ENCODE measurements around the gene CRACR2A. TPM values are rescaled to one million over a fixed set of nuclear protein-coding genes. Genes with fewer than 3 reads are reported as not detected.

The CRACR2A gene
- total RNA-seq, 2 donors from 2014 or later = 52.8 to 54.8 TPM

DNA sequence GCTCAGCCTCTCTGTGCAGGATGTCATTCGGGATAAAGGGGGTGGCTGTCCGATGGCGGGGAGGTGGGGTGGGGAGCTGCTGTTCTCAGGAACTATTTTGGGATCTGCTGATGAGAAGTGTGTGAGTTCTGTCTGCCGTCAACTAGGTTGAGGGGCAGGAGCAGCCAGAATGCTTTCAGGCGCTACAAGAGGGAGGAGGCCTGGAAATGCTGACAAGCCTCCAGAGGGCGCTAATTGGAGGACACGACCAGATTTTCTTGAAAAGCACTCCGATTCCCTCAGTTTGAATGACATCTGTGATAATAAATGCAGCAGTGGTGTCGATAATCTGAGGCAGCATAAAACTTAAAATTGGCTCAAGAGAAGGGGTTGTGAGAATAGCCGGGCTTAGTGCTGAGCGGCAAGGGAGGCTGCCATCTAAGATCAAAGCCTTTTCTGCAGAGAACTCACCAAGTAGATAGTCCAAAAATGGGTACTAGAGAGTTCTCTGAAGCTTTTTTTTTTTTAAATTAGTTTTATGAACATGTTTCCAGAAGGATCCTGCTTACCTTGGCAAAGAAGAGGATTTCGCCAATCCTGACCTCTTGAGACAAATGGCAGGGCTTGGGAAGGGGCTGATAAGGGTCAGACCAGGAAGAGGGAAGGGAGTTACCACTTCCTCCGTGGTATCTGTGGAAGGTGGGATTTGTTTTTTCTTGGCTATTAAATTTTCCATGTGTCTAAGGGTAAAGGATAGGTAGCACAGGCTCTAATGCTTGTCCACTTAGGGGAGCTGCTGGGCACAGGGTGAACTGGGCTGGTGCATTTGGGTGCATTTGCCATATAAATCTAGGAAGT lies 94.4 kb downstream of the CRACR2A start:
- H3K36me3 Mint-ChIP-seq (ENCODE audit: low read depth) = peaks cover 20% of the 10 kb centered on the region

DNA sequence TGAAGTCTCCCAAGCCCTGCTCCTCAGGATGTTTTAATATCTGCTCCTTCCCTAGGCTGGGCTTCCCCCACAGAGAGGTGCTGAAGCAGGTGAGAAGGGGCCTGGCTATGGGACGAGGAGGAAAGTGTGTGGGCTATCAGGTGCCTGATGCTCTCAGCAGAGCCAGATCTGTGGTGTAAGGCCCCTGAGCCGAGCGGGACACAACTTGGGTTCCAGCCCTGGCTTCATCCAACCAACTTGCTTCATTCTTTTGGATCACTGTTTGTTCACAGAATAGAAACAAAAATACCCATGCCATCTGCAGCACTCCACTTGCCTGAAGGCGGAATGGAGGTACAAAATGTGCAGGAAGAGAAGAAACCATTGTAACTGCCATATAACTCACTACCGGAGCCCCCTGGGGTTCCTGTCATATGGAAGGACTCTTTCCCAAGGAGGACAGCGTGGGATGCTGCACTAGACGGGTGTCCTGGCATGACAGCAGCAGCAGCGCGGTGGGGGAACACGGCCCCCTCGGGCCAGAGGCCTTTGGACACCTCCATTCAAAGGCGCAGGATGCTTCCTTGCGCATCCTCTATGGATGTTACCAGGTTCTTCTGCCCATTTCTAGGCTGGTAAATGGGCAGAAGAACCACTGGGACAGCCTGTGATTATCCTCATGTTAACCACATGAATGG lies 95.8 kb downstream of the CRACR2A start:
- Mint-ChIP-seq H3K27ac (no peak overlapping the region), H3K27me3 (no peaks in the 10 kb centered on the region), H3K36me3 (ENCODE audit: low read depth) (peaks cover 20% of the 10 kb centered on the region), H3K4me3 (no peak overlapping the region), H3K4me1 (peaks cover 15% of the 10 kb centered on the region)
- ATAC-seq = no peak
- no peak for DNase-seq
- no peaks in the 10 kb centered on the region for H3K9me3 ChIP-seq (ENCODE audit: control insufficient read depth, low read length, poor library complexity, severe bottlenecking)

More for the DNA sequence above, 94.4 kb downstream of the CRACR2A start:
- ATAC-seq (no peak), DNase-seq (no peak)
- Mint-ChIP-seq H3K4me1 (peaks cover 14% of the 10 kb centered on the region), H3K27me3 (no peaks in the 10 kb centered on the region), H3K4me3 (no peak overlapping the region), H3K27ac (peak overlapping the region; percentile 72)
- no peaks in the 10 kb centered on the region for H3K9me3 ChIP-seq (ENCODE audit: control insufficient read depth, low read length, poor library complexity, severe bottlenecking)

DNA sequence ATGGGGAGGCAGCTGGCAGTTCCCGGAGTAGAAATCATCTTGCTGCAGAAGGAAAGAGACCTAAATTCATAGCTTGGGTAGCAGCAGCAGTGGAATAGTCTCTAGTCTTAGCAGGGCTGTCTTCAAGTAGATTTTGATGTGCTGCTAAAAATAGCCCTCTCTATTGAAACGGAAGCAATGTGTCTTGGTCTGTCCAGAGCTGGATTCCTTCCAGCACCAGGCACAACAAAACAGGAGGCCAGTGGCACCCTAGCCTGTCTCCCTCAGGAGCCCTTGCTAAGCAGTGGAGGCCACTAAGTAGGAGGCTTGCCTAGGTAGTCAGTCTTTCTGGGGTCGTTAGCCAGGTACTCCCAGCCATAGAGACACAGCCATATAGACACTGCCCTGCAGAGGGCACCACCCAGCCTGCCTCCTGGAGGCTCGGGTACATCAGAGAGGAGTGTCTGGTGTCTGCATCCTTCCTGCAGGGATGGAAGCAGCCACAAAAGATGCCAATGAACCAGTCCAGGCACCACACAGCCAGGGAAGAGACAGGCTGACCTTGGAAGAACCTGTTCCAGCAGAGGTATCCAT lies 97.5 kb downstream of the CRACR2A start:
- H3K27ac Mint-ChIP-seq = peak overlapping the region; percentile 21
- peaks cover 14% of the 10 kb centered on the region for H3K4me1 Mint-ChIP-seq
- no peaks in the 10 kb centered on the region for H3K9me3 ChIP-seq (ENCODE audit: control insufficient read depth, low read length, poor library complexity, severe bottlenecking)
- H3K4me3 Mint-ChIP-seq = no peak overlapping the region
- peaks cover 19% of the 10 kb centered on the region for H3K36me3 Mint-ChIP-seq (ENCODE audit: low read depth)
- no peaks in the 10 kb centered on the region for H3K27me3 Mint-ChIP-seq
- DNase-seq = no peak
- ATAC-seq = no peak

DNA sequence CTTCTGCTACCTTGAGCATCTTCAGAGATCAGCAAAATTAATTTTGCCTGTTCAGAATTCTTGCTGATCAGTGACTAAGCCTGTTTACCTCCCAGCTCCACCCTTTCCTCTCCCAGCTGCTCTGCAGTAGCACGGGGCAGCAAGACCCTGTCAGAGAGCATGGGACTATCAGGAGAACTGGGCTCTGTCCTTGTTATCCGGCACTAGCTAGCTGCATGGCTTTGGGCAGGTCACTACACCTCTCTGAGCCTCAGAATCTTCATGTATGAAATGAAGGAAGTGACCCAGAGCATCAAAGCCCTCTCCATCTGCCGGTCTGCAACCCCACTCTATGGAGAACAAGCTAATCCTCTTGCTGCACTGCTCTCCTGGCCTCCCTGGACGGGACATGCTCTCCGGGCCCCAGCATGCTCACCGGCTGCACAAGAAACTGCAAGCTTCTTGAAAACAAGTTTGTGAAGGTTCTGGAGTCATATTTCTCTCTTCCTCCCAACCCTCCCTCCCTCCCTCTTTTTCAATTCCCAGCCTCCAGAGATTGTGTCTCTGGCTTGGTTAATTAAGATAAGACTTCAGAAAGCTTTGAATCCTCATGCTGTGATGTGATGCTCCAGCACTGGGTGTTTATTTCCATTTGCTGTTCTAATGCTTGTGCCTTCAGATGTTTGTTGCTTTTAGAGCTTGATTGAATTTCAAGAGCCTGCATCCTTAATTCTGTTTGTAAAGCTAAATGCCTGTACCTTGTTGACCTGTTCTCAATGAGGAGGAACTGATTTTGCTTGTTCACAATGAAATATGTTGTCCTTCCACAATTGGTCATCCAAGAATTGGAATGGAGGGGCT lies 101.1 kb downstream of the CRACR2A start:
- Mint-ChIP-seq H3K36me3 (ENCODE audit: low read depth) (peaks cover 12% of the 10 kb centered on the region), H3K4me3 (no peak overlapping the region), H3K4me1 (peaks cover 9% of the 10 kb centered on the region), H3K27me3 (no peaks in the 10 kb centered on the region), H3K27ac (no peak overlapping the region)
- DNase-seq (no peak), ATAC-seq (no peak)
- no peaks in the 10 kb centered on the region for H3K9me3 ChIP-seq (ENCODE audit: control insufficient read depth, low read length, poor library complexity, severe bottlenecking)

DNA sequence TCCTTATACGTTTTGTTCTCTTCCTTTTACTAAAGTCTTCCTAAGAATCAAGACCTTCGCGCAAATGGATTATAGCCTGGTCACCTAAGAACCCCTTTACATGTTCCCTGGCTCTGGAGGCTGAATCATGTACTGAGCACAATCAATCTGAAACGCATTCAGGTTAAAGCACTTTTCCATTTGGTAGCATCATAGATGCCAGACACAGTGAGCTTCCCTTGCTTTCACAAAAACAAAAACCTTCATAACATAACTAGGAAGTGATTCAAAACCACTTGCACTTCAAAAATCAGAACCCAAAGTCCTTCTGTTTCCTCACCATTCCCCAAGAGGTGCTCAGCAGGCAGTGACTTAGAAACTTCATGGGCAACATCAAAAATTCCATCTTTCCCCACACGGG lies 105.4 kb downstream of the CRACR2A start:
- ATAC-seq (no peak), DNase-seq (no peak)
- Mint-ChIP-seq H3K4me3 (no peak overlapping the region), H3K36me3 (ENCODE audit: low read depth) (peaks cover 16% of the 10 kb centered on the region), H3K4me1 (peaks cover 8% of the 10 kb centered on the region), H3K27ac (no peak overlapping the region), H3K27me3 (no peaks in the 10 kb centered on the region)
- no peaks in the 10 kb centered on the region for H3K9me3 ChIP-seq (ENCODE audit: control insufficient read depth, low read length, poor library complexity, severe bottlenecking)

DNA sequence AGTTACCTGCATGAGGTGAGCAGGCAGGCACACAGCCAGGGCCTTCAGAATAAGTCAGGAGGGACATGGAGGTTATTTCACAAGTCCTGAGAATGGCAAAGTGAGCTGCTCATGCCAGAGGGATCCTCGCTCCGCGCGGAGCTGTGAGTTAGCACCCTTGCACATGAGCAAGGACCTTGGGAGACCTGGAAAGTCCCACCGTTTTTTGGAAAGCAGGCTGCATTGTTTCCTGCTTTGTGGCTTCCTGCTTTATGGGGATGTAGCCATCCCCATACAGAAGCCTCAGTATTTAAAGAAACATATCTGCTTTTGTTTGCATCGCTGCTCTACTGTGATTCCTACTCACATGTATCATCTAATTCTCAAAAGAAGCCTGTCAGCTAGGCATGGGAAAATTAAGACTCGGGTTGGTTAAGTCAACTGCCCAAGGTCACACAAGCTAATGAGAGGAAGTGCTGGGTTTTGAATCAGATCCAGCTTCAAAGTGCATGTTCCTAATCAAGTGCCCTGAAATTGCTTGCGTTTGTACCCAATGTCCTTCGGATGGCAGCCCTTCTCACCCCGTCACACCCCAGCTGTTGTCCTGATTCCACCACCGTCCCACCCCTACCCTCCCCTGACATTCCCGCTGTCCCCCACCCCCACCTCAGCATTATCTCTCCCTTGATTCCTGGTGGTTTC lies 106.2 kb downstream of the CRACR2A start:
- Mint-ChIP-seq H3K27me3 (no peaks in the 10 kb centered on the region), H3K4me1 (peaks cover 8% of the 10 kb centered on the region), H3K27ac (no peak overlapping the region), H3K4me3 (no peak overlapping the region), H3K36me3 (ENCODE audit: low read depth) (peaks cover 19% of the 10 kb centered on the region)
- ATAC-seq (no peak), DNase-seq (no peak)
- H3K9me3 ChIP-seq (ENCODE audit: control insufficient read depth, low read length, poor library complexity, severe bottlenecking) = no peaks in the 10 kb centered on the region

DNA sequence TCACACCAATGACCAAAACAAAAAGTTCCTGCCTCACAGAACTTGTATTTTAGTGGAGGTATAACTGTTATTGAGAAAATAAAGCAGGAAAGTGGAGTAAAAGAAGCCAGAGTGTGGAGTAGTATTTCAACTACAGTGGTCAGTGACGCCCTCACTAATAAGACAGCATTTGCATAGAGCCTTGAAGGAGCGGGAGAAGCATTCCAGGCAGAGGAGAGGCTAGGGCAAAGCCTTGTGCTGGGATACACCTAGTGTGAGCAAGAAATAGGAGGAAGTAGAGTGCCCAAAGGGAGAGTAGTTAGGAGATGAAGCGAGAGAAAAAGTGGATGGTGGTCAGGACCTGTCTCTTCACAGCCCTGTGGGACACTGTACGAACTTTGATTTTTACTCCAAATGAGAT lies 107.8 kb downstream of the CRACR2A start:
- peaks cover 19% of the 10 kb centered on the region for H3K36me3 Mint-ChIP-seq (ENCODE audit: low read depth)
- no peaks in the 10 kb centered on the region for H3K27me3 Mint-ChIP-seq
- ATAC-seq (no peak), DNase-seq (no peak)
- no peaks in the 10 kb centered on the region for H3K9me3 ChIP-seq (ENCODE audit: control insufficient read depth, low read length, poor library complexity, severe bottlenecking)
- H3K27ac Mint-ChIP-seq = no peak overlapping the region
- H3K4me3 Mint-ChIP-seq = no peak overlapping the region
- H3K4me1 Mint-ChIP-seq = peaks cover 9% of the 10 kb centered on the region

DNA sequence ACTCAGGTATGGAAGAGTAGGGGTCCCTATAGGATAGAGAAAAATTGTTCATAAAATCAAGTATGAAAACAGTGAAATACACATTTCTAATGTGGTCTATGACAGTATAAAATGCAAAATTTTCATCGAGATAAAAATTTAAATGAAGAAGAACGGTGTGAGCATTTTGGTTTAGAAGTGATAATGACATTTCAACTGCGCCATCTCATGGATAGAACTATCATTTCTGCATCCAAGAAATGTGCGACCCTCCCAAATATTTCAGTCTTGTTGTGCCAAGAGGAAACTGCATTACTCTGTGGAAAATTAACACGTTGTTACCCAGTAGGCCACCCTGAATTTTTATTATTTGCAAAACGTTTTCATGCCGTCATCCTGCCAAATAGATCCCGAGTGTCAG lies 108.8 kb downstream of the CRACR2A start:
- Mint-ChIP-seq H3K27me3 (no peaks in the 10 kb centered on the region), H3K4me3 (no peak overlapping the region), H3K4me1 (peaks cover 5% of the 10 kb centered on the region), H3K27ac (no peak overlapping the region), H3K36me3 (ENCODE audit: low read depth) (peaks cover 14% of the 10 kb centered on the region)
- DNase-seq (no peak), ATAC-seq (no peak)
- no peaks in the 10 kb centered on the region for H3K9me3 ChIP-seq (ENCODE audit: control insufficient read depth, low read length, poor library complexity, severe bottlenecking)

DNA sequence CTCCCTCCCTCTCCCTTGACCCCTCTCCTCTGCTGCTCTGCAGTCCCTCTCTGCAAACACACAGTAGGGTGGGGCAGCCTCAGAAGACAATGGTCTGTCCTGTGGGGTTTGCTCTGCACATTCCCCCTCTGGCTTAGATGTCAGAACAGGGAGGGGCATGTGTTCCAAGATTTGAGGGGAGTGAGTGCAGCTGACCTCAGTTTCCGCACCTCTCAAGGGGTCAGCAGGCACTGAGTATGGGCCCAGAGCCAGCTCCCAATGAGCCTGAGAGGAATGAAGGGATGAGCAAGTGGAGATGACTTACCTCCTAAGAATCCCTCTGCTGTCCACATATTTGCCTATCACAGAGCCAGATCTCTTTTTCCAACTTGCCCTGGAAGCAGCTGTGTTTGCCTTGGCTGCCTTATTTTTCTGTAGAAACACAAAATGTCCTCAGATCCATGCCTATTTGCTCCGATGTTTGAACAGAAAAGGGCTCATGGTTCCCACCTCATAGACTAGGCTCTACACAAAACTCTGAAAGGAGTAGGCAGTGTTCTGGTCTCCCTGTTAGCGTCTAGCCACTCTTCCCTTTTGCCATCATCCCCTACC lies 111.4 kb downstream of the CRACR2A start:
- H3K9me3 ChIP-seq (ENCODE audit: control insufficient read depth, low read length, poor library complexity, severe bottlenecking) = no peaks in the 10 kb centered on the region
- ATAC-seq (no peak), DNase-seq (no peak)
- no peaks in the 10 kb centered on the region for H3K27me3 Mint-ChIP-seq
- H3K27ac Mint-ChIP-seq = no peak overlapping the region
- H3K4me1 Mint-ChIP-seq = peaks cover 5% of the 10 kb centered on the region
- H3K36me3 Mint-ChIP-seq (ENCODE audit: low read depth) = peaks cover 16% of the 10 kb centered on the region
- H3K4me3 Mint-ChIP-seq = no peak overlapping the region

DNA sequence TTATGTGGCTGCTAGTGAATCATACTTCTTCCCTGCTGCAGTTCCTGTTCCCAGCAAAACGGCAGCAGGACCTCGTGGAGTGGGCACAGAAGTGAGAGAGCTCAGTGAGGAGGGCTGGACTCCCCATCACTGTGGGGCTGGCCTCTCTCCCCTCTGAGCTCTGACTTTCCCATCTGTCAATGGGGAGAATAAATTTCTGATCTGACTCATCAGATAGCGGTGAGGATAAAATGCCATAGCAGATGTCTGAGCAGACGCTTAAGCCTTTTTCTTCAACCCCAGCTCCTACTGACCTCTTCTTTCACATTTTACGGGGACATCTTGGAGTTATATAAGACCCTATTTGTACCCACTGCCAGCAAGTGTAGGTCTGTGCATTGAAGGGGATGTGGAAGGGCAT lies 116.6 kb downstream of the CRACR2A start:
- H3K36me3 Mint-ChIP-seq (ENCODE audit: low read depth) = peaks cover 2% of the 10 kb centered on the region

DNA sequence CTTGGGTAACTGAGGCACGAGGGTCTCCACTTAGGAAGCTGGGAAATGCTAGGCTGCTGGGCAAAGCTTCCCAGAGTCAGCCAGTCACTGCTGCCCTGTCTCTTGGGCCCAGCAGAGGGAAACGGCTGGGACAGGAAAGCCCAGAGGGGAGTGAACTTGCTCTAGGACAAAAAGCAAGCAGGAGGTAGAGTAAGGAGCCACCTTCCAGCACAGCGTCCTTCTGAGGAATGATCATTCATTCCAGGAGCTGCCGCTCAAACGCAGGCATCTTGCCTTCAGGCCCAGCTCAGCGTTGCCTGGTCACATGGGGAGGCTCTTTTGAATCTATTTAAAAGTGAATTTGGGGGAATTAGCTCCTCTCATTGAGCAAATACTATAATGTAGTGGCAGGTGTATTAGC lies 118.6 kb downstream of the CRACR2A start:
- H3K27ac Mint-ChIP-seq = peak overlapping the region; percentile 27
- H3K36me3 Mint-ChIP-seq (ENCODE audit: low read depth) = peaks cover 3% of the 10 kb centered on the region
- peaks cover 2% of the 10 kb centered on the region for H3K4me1 Mint-ChIP-seq
- H3K27me3 Mint-ChIP-seq = no peaks in the 10 kb centered on the region
- no peak overlapping the region for H3K4me3 Mint-ChIP-seq
- H3K9me3 ChIP-seq (ENCODE audit: control insufficient read depth, low read length, poor library complexity, severe bottlenecking) = no peaks in the 10 kb centered on the region
- no peak for DNase-seq
- no peak for ATAC-seq

More for the DNA sequence above, 116.6 kb downstream of the CRACR2A start:
- peaks cover 2% of the 10 kb centered on the region for H3K4me1 Mint-ChIP-seq
- DNase-seq (no peak), ATAC-seq (no peak)
- no peaks in the 10 kb centered on the region for H3K9me3 ChIP-seq (ENCODE audit: control insufficient read depth, low read length, poor library complexity, severe bottlenecking)
- no peak overlapping the region for H3K4me3 Mint-ChIP-seq
- H3K27ac Mint-ChIP-seq = no peak overlapping the region
- H3K27me3 Mint-ChIP-seq = no peaks in the 10 kb centered on the region

DNA sequence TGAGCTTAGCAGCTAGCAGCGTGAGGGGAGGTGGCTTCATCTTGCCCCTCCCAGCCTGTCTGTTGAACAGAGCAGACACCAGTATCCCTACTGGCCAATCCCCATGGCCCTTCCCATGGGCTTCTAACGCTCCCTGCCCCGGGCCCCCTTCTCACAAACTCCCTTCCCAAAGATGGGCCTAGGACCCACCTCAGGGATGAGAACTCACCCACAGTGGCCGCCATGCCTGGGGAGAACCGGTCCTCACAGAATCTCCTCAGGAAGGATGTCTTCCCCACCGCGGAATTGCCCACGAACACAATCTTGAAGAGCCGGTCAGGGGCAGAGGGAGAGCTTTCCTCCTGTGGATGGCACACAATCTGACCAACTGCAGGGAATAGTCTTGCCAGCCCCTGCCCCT lies 119.5 kb downstream of the CRACR2A start:
- Mint-ChIP-seq H3K4me3 (no peak overlapping the region), H3K27ac (peak overlapping the region; percentile 68), H3K4me1 (peaks cover 4% of the 10 kb centered on the region), H3K27me3 (no peaks in the 10 kb centered on the region), H3K36me3 (ENCODE audit: low read depth) (peaks cover 7% of the 10 kb centered on the region)
- H3K9me3 ChIP-seq (ENCODE audit: control insufficient read depth, low read length, poor library complexity, severe bottlenecking) = no peaks in the 10 kb centered on the region
- ATAC-seq (no peak), DNase-seq (no peak)
